HepG2 (cell line): Measurements from ENCODE around the gene NOS1. TPM values are rescaled to one million over a fixed set of nuclear protein-coding genes. Genes with fewer than 3 reads are reported as not detected.

Source experiments
- ATAC-seq: fragments of 200-7000 bp; cut with Tn5 transposase; 3 replicates; pipeline ENCODE4 v1.9.1; 2020; ENCODE audit warnings: mild to moderate bottlenecking, moderate library complexity
- BruUV-seq: library from RNA; stranded (reverse); fragments of 400-500 nt; replicated peaks from 2 replicates; lab custom pipeline; 2021; lab: Mats Ljungman, UMichigan
- CTCF ChIA-PET: fragments of 300-600 bp; formaldehyde crosslinking; extraction: SDS; loops from one replicate; lab custom pipeline; 2021; ENCODE audit warnings: low total read pairs, inconsistent platforms, low intra/inter-chr PET ratio; lab: Yijun Ruan, JAX
- POLR2A ChIA-PET: fragments of 350-600 bp; sonication (Branson Sonifier 250); formaldehyde crosslinking; loops from one replicate; lab custom pipeline; 2020; ENCODE audit warnings: antibody characterized with exemption, inconsistent platforms; lab: Yijun Ruan, JAX
- DNase-seq: peaks from one replicate; pipeline ENCODE4 v3.0.0-alpha.2; 2015; ENCODE audit warnings: low spot score
- FAIRE-seq: peaks from 3 replicates; lab custom pipeline; 2011; peaks lifted over from hg19 to GRCh38; lab: Jason Lieb, UNC
- H2AFZ ChIP-seq: one replicate; pipeline ENCODE4 v1.6.1; 2011; ENCODE audit warnings: low read length, inconsistent platforms
- H3K27ac ChIP-seq: fragments of 300-600 bp; 3 replicates; pipeline ENCODE4 v1.8.0; 2011; ENCODE audit warnings: mixed run types, mild to moderate bottlenecking, mixed read lengths, low read length, inconsistent platforms; ENCODE audit not compliant: insufficient read depth; ENCODE audit errors: extremely low read length
- H3K27me3 ChIP-seq, 2 experiments: fragments of 200-600 bp in 1 of 2; 2 replicates in 1 of 2; 3 replicates in 1 of 2; pipeline versions ENCODE4 v1.6.0 to v1.8.0; 2011; ENCODE audit warnings: low read length in 2 of 2, mild to moderate bottlenecking in 2 of 2, moderate library complexity in 2 of 2, inconsistent platforms in 1 of 2; ENCODE audit not compliant: insufficient read depth in 2 of 2, control insufficient read depth in 1 of 2
- H3K36me3 ChIP-seq, 2 experiments: fragments of 200-600 bp in 1 of 2; replicated peaks in 1 of 2; 2 replicates in 1 of 2; 3 replicates in 1 of 2; pipeline versions ENCODE4 v1.5.1 to v1.8.0; 2011; ENCODE audit warnings: low read length in 2 of 2, inconsistent platforms in 1 of 2; ENCODE audit not compliant: insufficient read depth in 2 of 2, control insufficient read depth in 1 of 2
- H3K4me1 ChIP-seq: 2 replicates; pipeline ENCODE4 v1.5.1; 2012; ENCODE audit warnings: low read length, inconsistent platforms; ENCODE audit not compliant: insufficient read depth
- H3K4me2 ChIP-seq: 2 replicates; pipeline ENCODE4 v1.6.0; 2011; ENCODE audit warnings: low read depth, low read length, inconsistent platforms
- H3K4me3 ChIP-seq, 3 experiments: fragments of 200-600 bp in 1 of 3; sonication (generic), shearing (Covaris generic) in 1 of 3; replicated peaks in 1 of 3; 2 replicates each; pipeline ENCODE4 v1.5.1; 2011 to 2016; ENCODE audit warnings: low read length in 3 of 3, inconsistent platforms in 2 of 3, low read depth in 2 of 3, mild to moderate bottlenecking in 2 of 3, control low read depth in 1 of 3, mixed read lengths in 1 of 3; ENCODE audit not compliant: insufficient read depth in 1 of 3
- H3K79me2 ChIP-seq: one replicate; pipeline ENCODE4 v1.6.1; 2011; ENCODE audit warnings: low read length, inconsistent platforms; ENCODE audit not compliant: insufficient read depth
- H3K9ac ChIP-seq: 2 replicates; pipeline ENCODE4 v1.6.0; 2011; ENCODE audit warnings: mild to moderate bottlenecking, low read depth, low read length, inconsistent platforms; ENCODE audit not compliant: insufficient read depth
- H3K9me3 ChIP-seq: 2 replicates; pipeline ENCODE4 v1.5.1; 2012; ENCODE audit warnings: mild to moderate bottlenecking, low read length
- H4K20me1 ChIP-seq: 2 replicates; pipeline ENCODE4 v1.6.0; 2011; ENCODE audit warnings: inconsistent platforms, mild to moderate bottlenecking, low read length, moderate library complexity; ENCODE audit not compliant: insufficient read depth
- ZNF775 ChIP-seq: sonication (generic); formaldehyde crosslinking; IDR thresholded peaks from 2 replicates; pipeline ENCODE4 v1.4.0; 2020; ENCODE audit warnings: missing genetic modification reagents, mild to moderate bottlenecking, moderate library complexity, borderline replicate concordance
- WGBS: methylation state at CpG from one replicate; pipeline ENCODE4 v1.1.6; 2017; ENCODE audit warnings: low lambda C conversion rate; 5-methylcytosine and 5-hydroxymethylcytosine counted together
- in situ Hi-C: cut with HindIII; loops from 2 replicates; pipeline ENCODE4 v1.10.0; 2017; ENCODE audit warnings: low pct_unique_long_range_greater_than_20kb; ENCODE audit not compliant: extremely low pct_ligation_motif_present
- intact Hi-C: fragments of 100-400 bp; cut with micrococcal nuclease; formaldehyde crosslinking; loops from one replicate; pipeline ENCODE4 v1.10.0; 2022; ENCODE audit not compliant: unreplicated experiment
- polyA plus RNA-seq, 8 experiments: library from polyadenylated mRNA; depleted of rRNA in 3 of 8; stranded (reverse) in 7 of 8; unstranded in 1 of 8; fragments of >200 nt; fragmentation: Illumina TruSeq in 4 of 8; extraction: Trizol in 4 of 8; gene quantifications; 2 replicates each; pipeline versions ENCODE4 v1.2.1 to v1.2.3, GENCODE V29; 2011 to 2016; ENCODE audit warnings: low read depth in 4 of 8, missing spikeins in 1 of 8, mixed read lengths in 1 of 8; ENCODE audit not compliant: insufficient read depth in 1 of 8
- total RNA-seq, 5 experiments: library from RNA; depleted of rRNA; stranded (reverse); fragments of >200 nt; fragmentation: Illumina TruSeq; extraction: Trizol; gene quantifications; 2 replicates each; pipeline ENCODE4 v1.2.3, GENCODE V29; 2016; ENCODE audit warnings: low read depth in 1 of 5
- TF ChIP-seq, protein P1 (sequence below): sonication (generic); formaldehyde crosslinking; IDR thresholded peaks from 2 replicates; pipeline ENCODE4 v1.4.0; 2020; ENCODE audit warnings: missing genetic modification reagents
- TF ChIP-seq, protein P2 (sequence below): sonication (generic); formaldehyde crosslinking; IDR thresholded peaks from 2 replicates; pipeline ENCODE4 v1.5.0; 2020; ENCODE audit warnings: mild to moderate bottlenecking, missing genetic modification reagents, moderate library complexity

NOS1 gene
- total and polyA plus RNA-seq, 2 of the 13 experiments (the other 11 are each of a cell fraction or from before 2014, with no cell fraction given) = not detected

DNA sequence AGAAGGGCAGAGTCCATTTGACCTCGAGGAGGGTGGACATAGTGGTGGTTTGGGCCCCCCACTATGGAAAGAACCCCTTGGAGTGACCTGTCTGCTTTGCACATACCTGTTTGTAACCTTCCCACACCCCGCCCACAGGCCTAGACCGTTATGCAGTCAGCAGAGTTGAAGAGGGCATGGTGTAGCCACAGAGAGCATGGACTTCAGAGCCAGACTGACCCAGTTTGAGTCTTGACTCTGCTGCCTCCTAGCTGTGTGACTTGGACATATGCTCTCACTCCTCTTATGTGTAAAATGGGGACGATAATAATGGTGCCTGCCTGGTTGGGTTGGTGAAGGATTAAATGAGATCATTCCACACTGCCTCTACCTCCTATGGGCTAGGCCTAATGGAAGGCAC lies 40.9 kb upstream of the NOS1 start:
- POLR2A ChIA-PET = no interaction called here
- H3K9me3 ChIP-seq = no peaks in the 10 kb centered on the region
- TF ChIP-seq, protein P1, sequence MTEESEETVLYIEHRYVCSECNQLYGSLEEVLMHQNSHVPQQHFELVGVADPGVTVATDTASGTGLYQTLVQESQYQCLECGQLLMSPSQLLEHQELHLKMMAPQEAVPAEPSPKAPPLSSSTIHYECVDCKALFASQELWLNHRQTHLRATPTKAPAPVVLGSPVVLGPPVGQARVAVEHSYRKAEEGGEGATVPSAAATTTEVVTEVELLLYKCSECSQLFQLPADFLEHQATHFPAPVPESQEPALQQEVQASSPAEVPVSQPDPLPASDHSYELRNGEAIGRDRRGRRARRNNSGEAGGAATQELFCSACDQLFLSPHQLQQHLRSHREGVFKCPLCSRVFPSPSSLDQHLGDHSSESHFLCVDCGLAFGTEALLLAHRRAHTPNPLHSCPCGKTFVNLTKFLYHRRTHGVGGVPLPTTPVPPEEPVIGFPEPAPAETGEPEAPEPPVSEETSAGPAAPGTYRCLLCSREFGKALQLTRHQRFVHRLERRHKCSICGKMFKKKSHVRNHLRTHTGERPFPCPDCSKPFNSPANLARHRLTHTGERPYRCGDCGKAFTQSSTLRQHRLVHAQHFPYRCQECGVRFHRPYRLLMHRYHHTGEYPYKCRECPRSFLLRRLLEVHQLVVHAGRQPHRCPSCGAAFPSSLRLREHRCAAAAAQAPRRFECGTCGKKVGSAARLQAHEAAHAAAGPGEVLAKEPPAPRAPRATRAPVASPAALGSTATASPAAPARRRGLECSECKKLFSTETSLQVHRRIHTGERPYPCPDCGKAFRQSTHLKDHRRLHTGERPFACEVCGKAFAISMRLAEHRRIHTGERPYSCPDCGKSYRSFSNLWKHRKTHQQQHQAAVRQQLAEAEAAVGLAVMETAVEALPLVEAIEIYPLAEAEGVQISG (CRISPR knock-in tag) = peak; percentile 91
- TF ChIP-seq ZNF775 (CRISPR knock-in tag) = no peak
- TF ChIP-seq, protein P2, sequence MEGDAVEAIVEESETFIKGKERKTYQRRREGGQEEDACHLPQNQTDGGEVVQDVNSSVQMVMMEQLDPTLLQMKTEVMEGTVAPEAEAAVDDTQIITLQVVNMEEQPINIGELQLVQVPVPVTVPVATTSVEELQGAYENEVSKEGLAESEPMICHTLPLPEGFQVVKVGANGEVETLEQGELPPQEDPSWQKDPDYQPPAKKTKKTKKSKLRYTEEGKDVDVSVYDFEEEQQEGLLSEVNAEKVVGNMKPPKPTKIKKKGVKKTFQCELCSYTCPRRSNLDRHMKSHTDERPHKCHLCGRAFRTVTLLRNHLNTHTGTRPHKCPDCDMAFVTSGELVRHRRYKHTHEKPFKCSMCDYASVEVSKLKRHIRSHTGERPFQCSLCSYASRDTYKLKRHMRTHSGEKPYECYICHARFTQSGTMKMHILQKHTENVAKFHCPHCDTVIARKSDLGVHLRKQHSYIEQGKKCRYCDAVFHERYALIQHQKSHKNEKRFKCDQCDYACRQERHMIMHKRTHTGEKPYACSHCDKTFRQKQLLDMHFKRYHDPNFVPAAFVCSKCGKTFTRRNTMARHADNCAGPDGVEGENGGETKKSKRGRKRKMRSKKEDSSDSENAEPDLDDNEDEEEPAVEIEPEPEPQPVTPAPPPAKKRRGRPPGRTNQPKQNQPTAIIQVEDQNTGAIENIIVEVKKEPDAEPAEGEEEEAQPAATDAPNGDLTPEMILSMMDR (CRISPR knock-in tag) = peak; percentile 30; the same call in 1 of the 2 replicates
- TF ChIP-seq, all 625 proteins: peak for 2
- Histone ChIP-seq H3K9ac (no peak overlapping the region), H3K79me2 (no peaks in the 10 kb centered on the region), H3K27me3 (no peaks in the 10 kb centered on the region), H3K36me3 (no peaks in the 10 kb centered on the region), H3K27ac (no peak overlapping the region), H3K4me3 (no peak overlapping the region), H3K4me1 (no peaks in the 10 kb centered on the region), H2AFZ (no peak overlapping the region), H4K20me1 (no peaks in the 10 kb centered on the region), H3K4me2 (no peak overlapping the region)
- BruUV-seq = no TSS peak
- intact Hi-C loops = no loop called here
- FAIRE-seq (no peak), ATAC-seq (peak; percentile 61), DNase-seq (peak; percentile 3)
- CTCF ChIA-PET = no interaction called here
- 23% methylated on average over 3 of the region's 4 CpGs for WGBS
- in situ Hi-C loops = no loop called here
